OCI-LY7 (cell line): ENCODE measurements around the gene SLC2A4RG. TPM values are rescaled to one million over a fixed set of nuclear protein-coding genes. Genes with fewer than 3 reads are reported as not detected.

Experiments used
- BruUV-seq: library from RNA; stranded (reverse); fragments of 400-500 nt; replicated peaks from 2 replicates; lab custom pipeline; 2021; lab: Mats Ljungman, UMichigan
- CTCF ChIA-PET: fragments of 300-600 bp; sonication (Branson Sonifier 250); formaldehyde crosslinking; loops from one replicate; lab custom pipeline; 2022; ENCODE audit warnings: antibody characterized with exemption; ENCODE audit not compliant: unreplicated experiment; lab: Charles Lee
- POLR2A ChIA-PET: fragments of 300-600 bp; sonication (Branson Sonifier 250); formaldehyde crosslinking; loops from one replicate; lab custom pipeline; 2022; ENCODE audit warnings: antibody characterized with exemption; lab: Charles Lee
- DNase-seq: peaks from one replicate; pipeline ENCODE4 v3.0.0-alpha.2; 2015; ENCODE audit warnings: low spot score
- H2AFZ ChIP-seq: fragments of 200-600 bp; sonication (generic), shearing (Covaris generic); 2 replicates; pipeline ENCODE4 v1.6.1; 2014; ENCODE audit warnings: mild to moderate bottlenecking, antibody characterized with exemption, low read length, moderate library complexity
- H3K27ac ChIP-seq: fragments of 200-600 bp; sonication (generic); 2 replicates; pipeline ENCODE4 v1.5.1; 2014; ENCODE audit warnings: mixed run types, low read depth, mild to moderate bottlenecking, moderate library complexity, low read length, inconsistent platforms; ENCODE audit not compliant: poor library complexity, severe bottlenecking
- H3K36me3 ChIP-seq: fragments of 200-600 bp; sonication (generic); 2 replicates; pipeline ENCODE4 v1.6.1; 2014; ENCODE audit warnings: mild to moderate bottlenecking, antibody characterized with exemption, low read length, moderate library complexity, mixed read lengths; ENCODE audit not compliant: insufficient read depth
- H3K4me1 ChIP-seq: fragments of 200-600 bp; sonication (generic); 2 replicates; pipeline ENCODE4 v1.5.1; 2014; ENCODE audit warnings: mild to moderate bottlenecking, low read length; ENCODE audit not compliant: insufficient read depth, poor library complexity, severe bottlenecking
- H3K4me2 ChIP-seq: fragments of 200-600 bp; sonication (generic); 2 replicates; pipeline ENCODE4 v1.6.1; 2014; ENCODE audit warnings: mild to moderate bottlenecking, low read length
- H3K4me3 ChIP-seq: fragments of 200-600 bp; sonication (generic); 2 replicates; pipeline ENCODE4 v1.5.1; 2014; ENCODE audit warnings: mild to moderate bottlenecking, low read depth, low read length; ENCODE audit not compliant: poor library complexity, severe bottlenecking
- H3K79me2 ChIP-seq: fragments of 200-600 bp; sonication (generic); 2 replicates; pipeline ENCODE4 v1.6.1; 2016; ENCODE audit warnings: low read depth, mild to moderate bottlenecking, low read length, moderate library complexity, mixed read lengths; ENCODE audit not compliant: insufficient read depth
- H3K9me2 ChIP-seq: fragments of 200-600 bp; sonication (generic); 2 replicates; pipeline ENCODE4 v1.6.1; 2016; ENCODE audit warnings: mild to moderate bottlenecking, low read length, mixed read lengths; ENCODE audit not compliant: insufficient read depth
- H3K9me3 ChIP-seq: fragments of 200-600 bp; sonication (generic); 2 replicates; pipeline ENCODE4 v1.6.1; 2014; ENCODE audit warnings: mild to moderate bottlenecking, mixed run types, low read length, mixed read lengths
- H4K20me1 ChIP-seq: fragments of 200-600 bp; sonication (generic); 2 replicates; pipeline ENCODE4 v1.6.1; 2014; ENCODE audit warnings: mild to moderate bottlenecking, antibody characterized with exemption, low read length, moderate library complexity, mixed read lengths; ENCODE audit not compliant: insufficient read depth
- EZH2phosphoT487 ChIP-seq: fragments of 200-600 bp; sonication (generic); IDR thresholded peaks from 2 replicates; pipeline ENCODE4 v1.6.1; 2018; ENCODE audit warnings: low read depth, borderline replicate concordance, mild to moderate bottlenecking, mixed run types, antibody characterized with exemption, low read length, moderate library complexity, mixed read lengths
- intact Hi-C: fragments of 100-400 bp; cut with micrococcal nuclease; formaldehyde crosslinking; loops from one replicate; pipeline ENCODE4 v1.10.0; 2022; ENCODE audit not compliant: unreplicated experiment
- total RNA-seq, 2 experiments: library from RNA; depleted of rRNA in 1 of 2; stranded (reverse); fragments of >200 nt in 1 of 2; shearing (Covaris generic) in 1 of 2; gene quantifications; 2 replicates each; pipeline ENCODE4 v1.2.3, GENCODE V29; 2014 to 2022
- TF ChIP-seq, protein P1 (sequence below): fragments of 200-600 bp; sonication (generic); conservative IDR thresholded peaks from 2 replicates; pipeline ENCODE4 v1.5.1; 2014; ENCODE audit warnings: mild to moderate bottlenecking, antibody characterized with exemption, low read length, moderate library complexity, mixed read lengths

The SLC2A4RG gene
- total RNA-seq, 2 experiments from 2014 or later: 77.9 to 113 TPM

DNA sequence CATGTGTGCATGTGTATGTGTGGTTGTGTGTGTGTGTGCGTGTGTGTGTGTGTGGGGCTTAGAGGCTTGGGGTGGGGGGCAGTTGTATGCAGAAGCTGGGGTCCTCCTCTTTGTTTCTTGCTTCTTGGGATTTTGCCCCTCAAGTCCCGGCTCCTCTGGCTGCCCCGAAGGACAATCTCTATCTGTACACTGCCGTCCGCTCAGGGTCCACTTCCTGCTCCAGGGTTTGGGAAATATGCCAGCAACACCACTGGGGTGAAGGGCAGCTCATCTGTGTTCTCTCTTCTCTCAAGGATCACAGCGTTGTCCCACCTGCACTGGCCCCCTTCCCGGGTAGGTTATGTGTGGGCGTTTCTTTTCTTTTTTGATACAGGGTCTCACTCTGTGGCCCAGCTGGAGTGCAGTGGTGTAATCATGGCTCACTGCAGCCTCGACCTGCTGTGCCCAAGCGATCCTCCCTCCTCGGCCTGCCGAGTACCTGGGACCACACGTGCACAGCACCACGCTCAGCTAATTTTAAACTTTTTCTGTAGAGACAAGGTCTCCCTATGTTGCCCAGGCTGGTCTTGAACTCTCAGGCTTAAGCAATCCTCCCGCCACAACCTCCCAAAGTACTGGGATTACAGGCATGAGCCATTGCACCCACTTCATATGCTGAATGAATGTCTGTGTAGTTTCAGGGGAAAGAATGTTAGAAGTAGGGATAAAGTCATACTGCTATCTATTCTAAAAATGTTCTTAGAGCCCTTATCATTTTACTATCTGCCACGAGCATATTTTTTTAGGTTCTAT is 25.7 kb downstream of the SLC2A4RG start:
- Histone ChIP-seq H3K9me3 (no peaks in the 10 kb centered on the region), H3K36me3 (no peaks in the 10 kb centered on the region), H4K20me1 (no peaks in the 10 kb centered on the region), H3K27ac (no peak overlapping the region), H3K9me2 (no peaks in the 10 kb centered on the region), H3K4me2 (no peak overlapping the region), H2AFZ (no peak overlapping the region), H3K4me1 (no peaks in the 10 kb centered on the region), H3K79me2 (no peaks in the 10 kb centered on the region), H3K4me3 (no peak overlapping the region)
- no TSS peak for BruUV-seq
- no peak for DNase-seq
- POLR2A ChIA-PET: interaction anchor here (0.6 kb wide), 1 partner anchor 12 kb away, joined by 3 read pairs; no protein-coding TSS in a partner anchor
- TF ChIP-seq, protein P1, sequence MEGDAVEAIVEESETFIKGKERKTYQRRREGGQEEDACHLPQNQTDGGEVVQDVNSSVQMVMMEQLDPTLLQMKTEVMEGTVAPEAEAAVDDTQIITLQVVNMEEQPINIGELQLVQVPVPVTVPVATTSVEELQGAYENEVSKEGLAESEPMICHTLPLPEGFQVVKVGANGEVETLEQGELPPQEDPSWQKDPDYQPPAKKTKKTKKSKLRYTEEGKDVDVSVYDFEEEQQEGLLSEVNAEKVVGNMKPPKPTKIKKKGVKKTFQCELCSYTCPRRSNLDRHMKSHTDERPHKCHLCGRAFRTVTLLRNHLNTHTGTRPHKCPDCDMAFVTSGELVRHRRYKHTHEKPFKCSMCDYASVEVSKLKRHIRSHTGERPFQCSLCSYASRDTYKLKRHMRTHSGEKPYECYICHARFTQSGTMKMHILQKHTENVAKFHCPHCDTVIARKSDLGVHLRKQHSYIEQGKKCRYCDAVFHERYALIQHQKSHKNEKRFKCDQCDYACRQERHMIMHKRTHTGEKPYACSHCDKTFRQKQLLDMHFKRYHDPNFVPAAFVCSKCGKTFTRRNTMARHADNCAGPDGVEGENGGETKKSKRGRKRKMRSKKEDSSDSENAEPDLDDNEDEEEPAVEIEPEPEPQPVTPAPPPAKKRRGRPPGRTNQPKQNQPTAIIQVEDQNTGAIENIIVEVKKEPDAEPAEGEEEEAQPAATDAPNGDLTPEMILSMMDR: no peak
- TF ChIP-seq EZH2phosphoT487: no peak
- intact Hi-C loops: no loop called here
- CTCF ChIA-PET: no interaction called here

DNA sequence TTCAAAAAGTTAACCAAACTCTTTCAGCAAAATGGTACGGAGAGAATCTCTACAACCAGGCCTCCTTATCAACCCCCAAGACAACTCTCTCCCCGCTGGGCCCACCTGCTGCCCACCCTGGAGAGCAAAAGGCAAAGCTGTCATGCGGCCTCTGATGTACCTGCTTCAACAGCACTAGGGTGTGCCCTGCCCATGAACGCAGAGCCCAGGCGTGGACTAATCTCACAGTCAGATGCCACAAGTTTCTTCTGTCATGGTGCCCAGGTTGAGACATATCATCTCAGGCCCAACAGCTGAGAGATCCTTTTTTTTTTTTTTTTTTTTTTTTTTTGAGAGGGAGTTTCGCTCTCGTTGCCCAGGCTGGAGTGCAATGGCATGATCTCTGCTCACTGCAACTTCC is 26.3 kb downstream of the SLC2A4RG start:
- H2AFZ ChIP-seq: no peak overlapping the region
- no peaks in the 10 kb centered on the region for H3K79me2 ChIP-seq
- no peaks in the 10 kb centered on the region for H3K9me3 ChIP-seq
- H3K27ac ChIP-seq: no peak overlapping the region
- TF ChIP-seq, protein P1: no peak
- TF ChIP-seq EZH2phosphoT487: no peak
- intact Hi-C loops: no loop called here
- DNase-seq: no peak
- BruUV-seq: no TSS peak
- H3K4me1 ChIP-seq: no peaks in the 10 kb centered on the region
- POLR2A ChIA-PET: interaction anchor here (0.6 kb wide), 1 partner anchor 16 kb away, joined by 3 read pairs; no protein-coding TSS in a partner anchor
- no peaks in the 10 kb centered on the region for H3K36me3 ChIP-seq
- H3K9me2 ChIP-seq: no peaks in the 10 kb centered on the region
- no peak overlapping the region for H3K4me3 ChIP-seq
- H4K20me1 ChIP-seq: no peaks in the 10 kb centered on the region
- CTCF ChIA-PET: no interaction called here
- H3K4me2 ChIP-seq: no peak overlapping the region
